ENCODE data around the gene EP400. TPM values are rescaled to one million over a fixed set of nuclear protein-coding genes. Genes with fewer than 3 reads are reported as not detected.
A peak's percentile ranks its signal among the peaks of the same experiment; 100 is the strongest.

The EP400 gene
- total and polyA plus RNA-seq, 12 donors, result 6.6 to 20.5 (median 18.9) TPM

DNA sequence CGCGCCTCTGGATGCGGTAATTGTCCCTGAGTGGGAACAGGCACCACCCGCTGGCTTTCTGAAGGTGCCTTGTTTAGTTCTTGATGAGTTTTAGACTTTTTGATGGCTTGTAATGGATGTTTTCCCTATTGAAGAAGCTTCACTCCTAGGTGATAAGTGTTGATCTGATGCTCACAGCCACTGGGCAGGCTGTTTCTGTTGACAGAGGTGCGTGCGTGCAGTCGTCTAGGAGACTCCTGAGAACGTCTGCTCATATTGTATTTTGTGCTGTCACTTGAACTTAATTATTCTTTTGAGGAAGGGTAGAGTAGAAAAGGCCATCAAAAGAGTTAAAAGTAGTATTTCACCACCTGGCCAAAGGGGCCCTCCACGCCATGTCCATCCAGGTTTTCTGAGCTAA lies 70.5 kb downstream of the EP400 start:
- no peak for ATAC-seq
- H3K4me1 ChIP-seq, result peaks cover 0 to 4% (median 0%) of the 10 kb centered on the region in 9 donors
- 86 to 91% methylated on average over 9 of the region's 9 CpGs for WGBS, 2 donors
- no peaks in the 10 kb centered on the region for H3K9me3 ChIP-seq
- no peak overlapping the region for H3K27ac ChIP-seq
- no peak for DNase-seq
- intact Hi-C loops (cut with DNase I), result loop anchor here in 1 of 10 donors (5.0 kb wide), 1 partner anchor 47 kb away; no protein-coding TSS in a partner anchor
- peaks cover 4 to 99% (median 66%) of the 10 kb centered on the region in 9 donors for H3K36me3 ChIP-seq
- TF ChIP-seq, protein P1, sequence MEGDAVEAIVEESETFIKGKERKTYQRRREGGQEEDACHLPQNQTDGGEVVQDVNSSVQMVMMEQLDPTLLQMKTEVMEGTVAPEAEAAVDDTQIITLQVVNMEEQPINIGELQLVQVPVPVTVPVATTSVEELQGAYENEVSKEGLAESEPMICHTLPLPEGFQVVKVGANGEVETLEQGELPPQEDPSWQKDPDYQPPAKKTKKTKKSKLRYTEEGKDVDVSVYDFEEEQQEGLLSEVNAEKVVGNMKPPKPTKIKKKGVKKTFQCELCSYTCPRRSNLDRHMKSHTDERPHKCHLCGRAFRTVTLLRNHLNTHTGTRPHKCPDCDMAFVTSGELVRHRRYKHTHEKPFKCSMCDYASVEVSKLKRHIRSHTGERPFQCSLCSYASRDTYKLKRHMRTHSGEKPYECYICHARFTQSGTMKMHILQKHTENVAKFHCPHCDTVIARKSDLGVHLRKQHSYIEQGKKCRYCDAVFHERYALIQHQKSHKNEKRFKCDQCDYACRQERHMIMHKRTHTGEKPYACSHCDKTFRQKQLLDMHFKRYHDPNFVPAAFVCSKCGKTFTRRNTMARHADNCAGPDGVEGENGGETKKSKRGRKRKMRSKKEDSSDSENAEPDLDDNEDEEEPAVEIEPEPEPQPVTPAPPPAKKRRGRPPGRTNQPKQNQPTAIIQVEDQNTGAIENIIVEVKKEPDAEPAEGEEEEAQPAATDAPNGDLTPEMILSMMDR (IDR thresholded peaks at IDR 0.05), result no peak
- no peak overlapping the region for H3K4me3 ChIP-seq
- H3K27me3 ChIP-seq, result no peaks in the 10 kb centered on the region

GRCh38 chr12:132021031-132021871 lies 71.5 kb downstream of the EP400 start:
- no peaks in the 10 kb centered on the region for H3K27me3 ChIP-seq
- H3K36me3 ChIP-seq, result peaks cover 4 to 99% (median 66%) of the 10 kb centered on the region in 9 donors
- H3K9me3 ChIP-seq, result no peaks in the 10 kb centered on the region
- intact Hi-C loops (cut with DNase I), result loop anchor here in 1 of 10 donors (5.0 kb wide), 1 partner anchor 46 kb away; no protein-coding TSS in a partner anchor
- TF ChIP-seq, protein P1 (IDR thresholded peaks at IDR 0.05), result no peak
- DNase-seq (no peak), ATAC-seq (peak in 1 of 8 donors; percentile 50)
- peaks cover 0 to 4% (median 0%) of the 10 kb centered on the region in 9 donors for H3K4me1 ChIP-seq
- no peak overlapping the region for H3K27ac ChIP-seq
- WGBS, 2 donors, result 94 to 95% methylated on average over 30 of the region's 30 CpGs
- H3K4me3 ChIP-seq, result no peak overlapping the region

DNA sequence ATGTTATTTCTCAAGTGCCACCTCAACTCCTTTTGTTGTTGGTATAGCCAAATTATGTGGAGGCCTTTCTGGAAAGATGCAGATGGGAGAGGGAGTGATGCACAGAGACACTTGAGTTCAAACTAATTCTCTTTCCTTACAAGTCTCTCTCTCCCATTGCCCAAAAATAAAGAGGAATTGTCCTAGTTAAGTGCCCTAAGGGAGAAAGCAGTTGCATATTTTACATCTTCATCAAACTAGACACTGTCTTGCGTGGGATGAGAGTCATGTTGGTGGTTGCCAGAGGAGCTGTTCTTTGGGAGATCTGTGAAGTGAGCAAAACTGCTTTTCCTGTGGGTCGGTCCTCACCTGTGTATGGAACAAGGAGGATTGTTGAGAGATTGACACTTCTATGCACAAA lies 72.2 kb downstream of the EP400 start:
- TF ChIP-seq, protein P1 (IDR thresholded peaks at IDR 0.05), result no peak
- Histone ChIP-seq H3K9me3 (no peaks in the 10 kb centered on the region), H3K4me3 (no peak overlapping the region), H3K27ac (no peak overlapping the region), H3K36me3 (peaks cover 4 to 99% (median 68%) of the 10 kb centered on the region in 9 donors), H3K4me1 (peaks cover 0 to 4% (median 0%) of the 10 kb centered on the region in 9 donors), H3K27me3 (no peaks in the 10 kb centered on the region)
- no peak for DNase-seq
- ATAC-seq, result no peak
- intact Hi-C loops (cut with DNase I), result loop anchor here in 1 of 10 donors (5.0 kb wide), 1 partner anchor 45 kb away; no protein-coding TSS in a partner anchor
- 87 to 92% methylated on average over 2 of the region's 2 CpGs for WGBS, 2 donors

GRCh38 chr12:132023658-132024057 lies 73.9 kb downstream of the EP400 start:
- Histone ChIP-seq H3K36me3 (peaks cover 0 to 99% (median 66%) of the 10 kb centered on the region in 9 donors), H3K27ac (no peak overlapping the region), H3K27me3 (no peaks in the 10 kb centered on the region), H3K4me1 (peaks cover 0 to 4% (median 0%) of the 10 kb centered on the region in 9 donors), H3K4me3 (no peak overlapping the region), H3K9me3 (no peaks in the 10 kb centered on the region)
- TF ChIP-seq, protein P1 (IDR thresholded peaks at IDR 0.05), result no peak
- intact Hi-C loops (cut with DNase I), result loop anchor here in 1 of 10 donors (5.0 kb wide), 1 partner anchor 44 kb away; no protein-coding TSS in a partner anchor
- WGBS, 2 donors, result 67 to 68% methylated on average over 11 of the region's 11 CpGs
- ATAC-seq (peak; percentile 50 to 82 (median 74)), DNase-seq (peak; percentile 30 to 53)

Measured in heart right ventricle (tissue), 16 donors.